ENCODE measurements around the gene OSBPL6. TPM values are rescaled to one million over a fixed set of nuclear protein-coding genes. Genes with fewer than 3 reads are reported as not detected.

The OSBPL6 gene
- total RNA-seq, 1 donor from 2014 or later = 3.6 TPM

DNA sequence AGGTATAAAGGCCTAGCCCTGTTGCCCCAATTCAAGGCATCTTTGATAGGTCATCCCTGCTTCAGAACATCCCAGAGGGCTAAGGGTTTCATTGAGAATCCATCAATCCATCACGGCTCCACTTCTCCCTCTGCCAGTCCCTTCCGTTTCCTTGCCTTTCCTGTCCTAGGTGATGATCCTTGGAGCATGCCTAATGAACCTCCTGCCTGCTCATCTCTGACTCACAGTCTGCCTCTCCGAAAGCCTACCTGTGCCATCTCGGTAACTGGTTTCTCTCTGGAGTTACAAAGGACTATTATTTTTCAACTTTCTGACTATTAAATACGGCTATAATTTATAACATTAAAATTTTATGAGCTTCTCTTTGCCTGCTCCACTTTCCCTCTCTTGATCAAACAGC lies 36.7 kb upstream of the OSBPL6 start:
- H3K4me3 ChIP-seq (ENCODE audit: low read depth, low read length) = no peak overlapping the region
- no peaks in the 10 kb centered on the region for H3K27me3 ChIP-seq (ENCODE audit: control insufficient read depth, insufficient read depth, low read length)
- peak; percentile 10 for DNase-seq (ENCODE audit: low read depth)
- TF ChIP-seq, protein P1, sequence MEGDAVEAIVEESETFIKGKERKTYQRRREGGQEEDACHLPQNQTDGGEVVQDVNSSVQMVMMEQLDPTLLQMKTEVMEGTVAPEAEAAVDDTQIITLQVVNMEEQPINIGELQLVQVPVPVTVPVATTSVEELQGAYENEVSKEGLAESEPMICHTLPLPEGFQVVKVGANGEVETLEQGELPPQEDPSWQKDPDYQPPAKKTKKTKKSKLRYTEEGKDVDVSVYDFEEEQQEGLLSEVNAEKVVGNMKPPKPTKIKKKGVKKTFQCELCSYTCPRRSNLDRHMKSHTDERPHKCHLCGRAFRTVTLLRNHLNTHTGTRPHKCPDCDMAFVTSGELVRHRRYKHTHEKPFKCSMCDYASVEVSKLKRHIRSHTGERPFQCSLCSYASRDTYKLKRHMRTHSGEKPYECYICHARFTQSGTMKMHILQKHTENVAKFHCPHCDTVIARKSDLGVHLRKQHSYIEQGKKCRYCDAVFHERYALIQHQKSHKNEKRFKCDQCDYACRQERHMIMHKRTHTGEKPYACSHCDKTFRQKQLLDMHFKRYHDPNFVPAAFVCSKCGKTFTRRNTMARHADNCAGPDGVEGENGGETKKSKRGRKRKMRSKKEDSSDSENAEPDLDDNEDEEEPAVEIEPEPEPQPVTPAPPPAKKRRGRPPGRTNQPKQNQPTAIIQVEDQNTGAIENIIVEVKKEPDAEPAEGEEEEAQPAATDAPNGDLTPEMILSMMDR (IDR thresholded peaks at IDR 0.05; ENCODE audit: insufficient read depth, low read length, poor library complexity, severe bottlenecking) = no peak
- no peaks in the 10 kb centered on the region for H3K36me3 ChIP-seq (ENCODE audit: control insufficient read depth, insufficient read depth, low read length)

DNA sequence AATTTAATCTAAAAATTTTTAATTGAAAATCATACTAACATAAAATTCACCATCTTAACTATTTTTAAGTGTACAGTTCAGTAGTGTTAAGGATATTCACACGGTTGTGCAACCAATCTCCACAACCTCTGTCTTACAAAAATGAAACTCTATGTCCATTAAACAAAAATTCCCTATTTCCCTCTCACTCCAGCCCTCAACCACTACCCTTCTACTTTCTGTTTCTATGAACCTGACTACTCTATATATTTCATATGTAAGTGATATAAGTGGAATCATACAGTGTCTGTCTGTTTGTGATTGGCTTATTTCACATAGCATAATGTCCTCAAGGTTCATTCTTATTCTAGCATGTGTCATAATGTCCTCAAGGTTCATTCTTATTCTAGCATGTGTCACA lies 34.3 kb upstream of the OSBPL6 start:
- no peak for DNase-seq (ENCODE audit: low read depth)
- Histone ChIP-seq H3K36me3 (ENCODE audit: control insufficient read depth, insufficient read depth, low read length) (no peaks in the 10 kb centered on the region), H3K27me3 (ENCODE audit: control insufficient read depth, insufficient read depth, low read length) (no peaks in the 10 kb centered on the region), H3K4me3 (ENCODE audit: low read depth, low read length) (no peak overlapping the region)
- TF ChIP-seq, protein P1 (IDR thresholded peaks at IDR 0.05; ENCODE audit: insufficient read depth, low read length, poor library complexity, severe bottlenecking) = no peak

DNA sequence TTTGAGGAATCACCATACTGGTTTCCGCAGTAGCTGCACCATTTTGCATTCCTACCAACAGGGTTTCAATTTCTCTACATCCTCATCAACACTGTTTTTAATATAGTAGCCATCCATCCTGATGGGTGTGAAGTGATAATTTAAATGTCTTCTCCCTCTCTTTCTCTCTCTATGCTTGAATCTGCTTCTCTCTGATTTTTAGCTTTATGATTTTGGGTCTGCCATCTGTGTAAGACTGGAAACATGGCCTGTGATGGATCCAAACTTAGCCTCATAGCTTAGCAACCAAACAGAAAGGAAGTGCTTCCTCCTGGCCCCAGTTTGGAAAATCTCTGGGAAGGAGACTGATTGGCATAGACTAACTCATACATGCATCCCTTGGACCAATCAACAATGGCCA lies 33.7 kb upstream of the OSBPL6 start:
- Histone ChIP-seq H3K36me3 (ENCODE audit: control insufficient read depth, insufficient read depth, low read length) (no peaks in the 10 kb centered on the region), H3K4me3 (ENCODE audit: low read depth, low read length) (no peak overlapping the region), H3K27me3 (ENCODE audit: control insufficient read depth, insufficient read depth, low read length) (no peaks in the 10 kb centered on the region)
- no peak for DNase-seq (ENCODE audit: low read depth)
- TF ChIP-seq, protein P1 (IDR thresholded peaks at IDR 0.05; ENCODE audit: insufficient read depth, low read length, poor library complexity, severe bottlenecking) = no peak

DNA sequence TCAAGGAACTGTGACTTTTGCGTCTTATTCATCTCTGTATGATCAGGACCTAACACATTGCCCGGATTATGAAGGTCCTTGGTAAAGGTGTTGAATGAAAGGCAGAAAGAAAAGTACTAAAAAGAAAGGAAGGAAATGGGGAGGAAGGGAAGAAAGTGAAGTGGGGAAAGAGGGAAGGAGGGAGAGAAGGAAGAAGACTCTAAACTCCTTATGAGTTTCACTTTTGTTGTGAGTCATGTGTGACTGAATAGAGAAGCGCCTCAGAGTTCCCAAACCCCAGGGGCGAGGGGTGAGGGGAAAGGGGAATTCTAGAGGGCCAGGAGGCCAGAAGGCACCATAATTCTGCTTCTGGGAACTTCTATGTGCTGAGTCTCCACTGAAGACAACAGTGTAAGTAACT lies 30.9 kb upstream of the OSBPL6 start:
- TF ChIP-seq, protein P1 (IDR thresholded peaks at IDR 0.05; ENCODE audit: insufficient read depth, low read length, poor library complexity, severe bottlenecking) = no peak
- DNase-seq (ENCODE audit: low read depth) = no peak
- Histone ChIP-seq H3K27me3 (ENCODE audit: control insufficient read depth, insufficient read depth, low read length) (no peaks in the 10 kb centered on the region), H3K4me3 (ENCODE audit: low read depth, low read length) (no peak overlapping the region), H3K36me3 (ENCODE audit: control insufficient read depth, insufficient read depth, low read length) (no peaks in the 10 kb centered on the region)

DNA sequence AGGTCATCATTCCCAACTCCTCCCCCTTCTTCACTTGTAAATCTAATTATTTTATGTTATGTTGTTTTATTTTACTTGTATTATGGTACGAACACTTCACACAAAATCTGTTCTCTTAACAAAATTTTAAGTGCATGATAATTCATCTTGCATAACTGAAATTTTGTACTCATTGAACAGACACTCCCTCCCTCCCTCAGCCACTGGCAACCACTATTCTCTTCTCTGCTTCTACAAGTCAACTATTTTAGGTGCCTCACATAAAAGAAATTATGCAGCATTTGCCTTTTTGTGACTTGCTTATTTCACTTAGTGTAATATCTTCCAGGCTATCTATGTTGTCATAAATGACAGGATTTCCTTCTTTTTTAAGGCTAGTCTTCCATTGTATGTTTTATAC lies 30.4 kb upstream of the OSBPL6 start:
- TF ChIP-seq, protein P1 (IDR thresholded peaks at IDR 0.05; ENCODE audit: insufficient read depth, low read length, poor library complexity, severe bottlenecking) = no peak
- Histone ChIP-seq H3K4me3 (ENCODE audit: low read depth, low read length) (no peak overlapping the region), H3K36me3 (ENCODE audit: control insufficient read depth, insufficient read depth, low read length) (no peaks in the 10 kb centered on the region), H3K27me3 (ENCODE audit: control insufficient read depth, insufficient read depth, low read length) (no peaks in the 10 kb centered on the region)
- DNase-seq (ENCODE audit: low read depth) = no peak

DNA sequence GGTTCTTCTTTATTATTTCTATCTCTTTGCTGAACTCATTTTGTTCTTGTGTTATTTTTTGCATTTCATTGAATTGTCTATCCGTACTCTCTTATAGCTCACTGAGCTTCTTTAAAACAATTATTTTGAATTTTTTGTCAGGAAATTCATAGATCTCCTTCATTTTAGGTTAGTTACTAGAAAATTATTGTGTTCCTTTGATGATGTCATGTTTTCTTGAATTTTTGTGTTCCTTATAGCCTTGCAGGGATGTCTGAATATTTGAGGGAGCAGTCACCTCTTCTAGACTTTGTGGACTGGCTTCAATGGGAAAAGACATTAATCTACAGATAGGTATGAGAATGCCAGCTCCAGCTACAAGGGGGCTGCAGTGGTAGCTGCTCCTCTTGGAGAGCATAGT lies 20.7 kb upstream of the OSBPL6 start:
- TF ChIP-seq, protein P1 (IDR thresholded peaks at IDR 0.05; ENCODE audit: insufficient read depth, low read length, poor library complexity, severe bottlenecking) = no peak
- DNase-seq (ENCODE audit: low read depth) = no peak
- Histone ChIP-seq H3K4me3 (ENCODE audit: low read depth, low read length) (no peak overlapping the region), H3K36me3 (ENCODE audit: control insufficient read depth, insufficient read depth, low read length) (no peaks in the 10 kb centered on the region), H3K27me3 (ENCODE audit: control insufficient read depth, insufficient read depth, low read length) (no peaks in the 10 kb centered on the region)

Measured in kidney epithelial cell (primary cell).